ENCODE results near the gene OR2M2.

Gene OR2M2

DNA sequence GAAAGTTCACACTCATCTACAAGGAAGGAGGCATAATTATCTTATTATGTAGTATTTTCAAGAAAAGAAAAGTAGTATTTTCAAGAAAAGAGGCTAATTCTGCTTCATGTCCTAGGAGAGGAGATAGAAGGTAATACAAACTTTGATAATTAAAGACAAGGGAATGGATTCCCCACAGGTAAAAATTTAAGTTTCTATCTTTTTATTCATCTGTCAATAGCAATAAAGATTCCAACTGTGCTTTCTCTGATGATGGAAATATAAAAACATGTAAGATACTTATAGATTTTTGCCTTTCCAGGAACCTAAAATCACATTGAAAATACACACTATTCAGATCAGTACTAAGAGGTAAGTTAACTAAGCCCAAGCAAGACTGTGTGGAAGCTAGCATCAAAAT, at the start of gene OR2M2:
Gene OR2M2, plus strand, starts transcription at position 301 of the 400 bp plus-strand sequence. CDS start 5,165 bp downstream, outside the sequence.
- Mint-ChIP-seq H3K27ac (no peak within 1 kb of the TSS), H3K4me1 (ENCODE audit: low read depth) (no peaks in the 10 kb centered on the region), H3K27me3 (ENCODE audit: low read depth) (no peaks in the 10 kb centered on the region), H3K4me3 (no peak within 1 kb of the TSS), H3K36me3 (ENCODE audit: low read depth) (no peaks in the 10 kb centered on the region), H3K9me3 (no peaks in the 10 kb centered on the region)

DNA sequence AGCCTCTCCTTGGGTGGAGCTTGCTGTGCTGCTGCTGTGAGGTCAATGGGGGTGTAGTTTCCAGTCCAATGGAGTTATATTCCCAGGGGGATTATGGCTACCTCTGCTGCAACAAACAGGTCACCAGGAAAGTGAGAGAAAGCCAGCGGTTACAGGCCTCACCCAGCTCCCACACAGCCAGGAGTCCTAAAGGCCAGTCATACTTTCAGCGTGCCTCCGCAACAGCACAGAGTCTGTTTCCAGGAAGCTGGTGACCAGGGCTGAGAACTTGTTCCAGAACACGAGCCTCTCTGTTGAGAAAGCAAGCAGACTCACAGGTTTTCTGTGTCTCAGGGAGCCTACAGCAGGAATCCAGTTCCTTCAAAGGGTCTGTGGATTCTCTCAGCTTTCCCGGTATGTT, 47.0 kb upstream of the OR2M2 start:
- H3K27me3 Mint-ChIP-seq (ENCODE audit: low read depth) = no peaks in the 10 kb centered on the region
- H3K9me3 Mint-ChIP-seq = peaks cover 36% of the 10 kb centered on the region
- H3K27ac Mint-ChIP-seq = no peak overlapping the region
- no peaks in the 10 kb centered on the region for H3K36me3 Mint-ChIP-seq (ENCODE audit: low read depth)
- no peak overlapping the region for H3K4me3 Mint-ChIP-seq
- H3K4me1 Mint-ChIP-seq (ENCODE audit: low read depth) = no peaks in the 10 kb centered on the region

DNA sequence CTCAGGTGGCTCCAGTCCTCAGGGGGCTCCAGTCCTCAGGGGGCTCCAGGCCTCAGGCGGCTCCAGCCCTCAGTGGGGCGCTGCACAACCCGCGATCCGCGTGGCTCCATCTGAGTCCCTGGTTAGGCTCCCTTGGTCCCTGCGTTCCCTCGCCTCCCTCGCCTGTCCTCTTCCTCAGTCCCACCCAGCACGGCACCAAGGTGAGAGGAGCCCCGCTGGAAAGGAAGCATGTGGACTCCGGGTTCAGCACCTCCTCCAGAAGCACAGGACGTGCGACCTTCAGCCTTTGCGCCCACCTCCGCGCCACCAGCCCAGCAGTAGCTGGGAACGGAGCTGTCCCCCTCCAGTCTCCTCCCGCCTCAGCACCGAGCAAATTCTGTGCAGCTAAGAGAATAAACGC, 37.8 kb upstream of the OR2M2 start:
- Mint-ChIP-seq H3K36me3 (ENCODE audit: low read depth) (no peaks in the 10 kb centered on the region), H3K27ac (no peak overlapping the region), H3K9me3 (peaks cover 12% of the 10 kb centered on the region), H3K4me1 (ENCODE audit: low read depth) (no peaks in the 10 kb centered on the region), H3K4me3 (no peak overlapping the region), H3K27me3 (ENCODE audit: low read depth) (no peaks in the 10 kb centered on the region)

DNA sequence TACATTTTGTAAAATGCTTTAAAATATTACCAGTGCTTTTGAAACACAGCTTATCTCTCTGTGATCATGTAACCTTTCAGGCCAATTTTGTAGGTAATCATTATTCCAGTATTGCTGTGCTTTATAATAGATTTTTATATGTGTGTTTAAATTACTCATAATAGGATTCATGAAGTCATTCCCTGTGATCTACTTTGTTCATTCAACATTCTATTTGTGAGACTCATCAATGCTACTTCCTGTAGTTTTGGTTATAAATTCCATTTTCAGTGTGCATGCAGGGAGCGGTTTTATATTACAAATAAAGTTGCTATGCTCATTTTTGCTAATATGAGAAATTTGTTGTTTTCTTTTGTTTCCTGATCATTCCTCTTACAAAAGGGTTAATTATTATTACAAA, 33.8 kb upstream of the OR2M2 start:
- Mint-ChIP-seq H3K36me3 (ENCODE audit: low read depth) (no peaks in the 10 kb centered on the region), H3K4me1 (ENCODE audit: low read depth) (no peaks in the 10 kb centered on the region), H3K27me3 (ENCODE audit: low read depth) (no peaks in the 10 kb centered on the region), H3K4me3 (no peak overlapping the region), H3K9me3 (peaks cover 7% of the 10 kb centered on the region), H3K27ac (no peak overlapping the region)

- Mint-ChIP-seq H3K36me3 (ENCODE audit: low read depth) (no peaks in the 10 kb centered on the region), H3K27ac (no peak overlapping the region), H3K4me1 (ENCODE audit: low read depth) (no peaks in the 10 kb centered on the region), H3K4me3 (no peak overlapping the region), H3K27me3 (ENCODE audit: low read depth) (no peaks in the 10 kb centered on the region), H3K9me3 (peaks cover 9% of the 10 kb centered on the region)
These were observed 31.3 kb upstream of the OR2M2 start for GRCh38 chr1:248143311-248143710.

- no peak within 1 kb of the TSS for H3K27ac Mint-ChIP-seq
- H3K4me1 Mint-ChIP-seq (ENCODE audit: low read depth) = no peaks in the 10 kb centered on the region
- H3K9me3 Mint-ChIP-seq = peaks cover 16% of the 10 kb centered on the region
- H3K36me3 Mint-ChIP-seq (ENCODE audit: low read depth) = no peaks in the 10 kb centered on the region
- H3K4me3 Mint-ChIP-seq = no peak within 1 kb of the TSS
- H3K27me3 Mint-ChIP-seq (ENCODE audit: low read depth) = no peaks in the 10 kb centered on the region
These were observed 30.0 kb upstream of the OR2M2 start, which contains the start of gene OR2M5 for GRCh38 chr1:248144513-248145198. TSS of gene OR2M5 (plus strand) at chr1:248145148. CDS start at chr1:248145148, 0 bp downstream.

DNA sequence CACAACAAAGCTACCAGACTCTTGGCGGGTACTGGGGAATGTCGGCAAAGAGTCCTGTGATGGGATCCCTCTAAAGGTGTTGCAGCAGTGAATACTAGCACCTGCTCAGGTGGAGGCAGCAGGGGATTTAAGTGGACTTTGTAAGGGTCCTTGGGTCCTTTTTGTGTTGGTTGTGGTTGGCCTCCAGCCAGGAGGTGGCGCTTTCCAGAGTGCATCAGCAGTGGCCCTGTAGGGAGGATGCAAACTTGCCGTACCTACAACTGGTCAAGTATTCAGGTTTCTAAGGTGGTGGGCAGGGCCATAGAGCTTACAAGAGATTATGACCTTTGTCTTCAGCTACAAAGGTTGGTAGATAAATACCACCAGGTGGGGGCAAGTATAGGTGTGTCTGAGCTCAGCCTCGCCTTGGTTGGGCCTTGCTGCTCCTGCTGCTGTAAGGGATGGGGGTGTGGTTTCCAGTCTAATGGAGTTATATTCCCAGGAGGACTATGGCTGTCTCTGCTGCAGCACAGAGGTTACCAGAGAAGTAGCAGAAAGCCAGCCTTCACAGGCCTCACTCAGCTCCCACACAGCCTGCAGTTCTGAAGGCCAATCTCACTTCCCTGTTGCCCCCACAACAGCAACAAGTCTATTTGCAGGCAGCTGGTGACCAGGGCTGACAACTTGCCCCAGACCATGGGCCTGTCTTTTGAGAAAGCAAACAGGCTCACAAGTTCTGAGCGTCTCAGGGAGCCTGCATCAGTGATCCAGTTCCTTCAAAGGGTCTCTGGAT, 22.4 kb upstream of the OR2M2 start:
- Mint-ChIP-seq H3K4me3 (no peak overlapping the region), H3K27ac (no peak overlapping the region), H3K36me3 (ENCODE audit: low read depth) (no peaks in the 10 kb centered on the region), H3K9me3 (peaks cover 15% of the 10 kb centered on the region), H3K27me3 (ENCODE audit: low read depth) (no peaks in the 10 kb centered on the region), H3K4me1 (ENCODE audit: low read depth) (no peaks in the 10 kb centered on the region)

DNA sequence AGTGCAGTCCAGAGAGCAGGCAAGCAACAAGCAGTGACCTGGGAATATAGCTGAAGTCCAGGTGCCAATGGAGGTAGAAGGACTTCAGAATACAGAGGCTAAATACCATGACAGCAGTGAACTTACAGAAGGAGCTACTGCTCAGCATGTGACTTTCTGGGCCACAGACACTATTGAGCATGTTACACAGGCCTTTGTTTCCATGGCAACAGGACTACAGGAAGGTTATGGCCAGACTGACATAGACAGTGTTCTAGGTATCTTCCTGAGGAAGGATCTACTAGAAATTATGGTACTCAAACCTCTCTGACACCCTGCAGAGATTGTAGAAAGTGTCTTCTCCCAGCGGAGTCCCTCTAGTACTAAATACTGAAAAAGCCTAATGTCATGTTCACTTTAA, 18.7 kb upstream of the OR2M2 start:
- no peak overlapping the region for H3K4me3 Mint-ChIP-seq
- no peaks in the 10 kb centered on the region for H3K36me3 Mint-ChIP-seq (ENCODE audit: low read depth)
- H3K4me1 Mint-ChIP-seq (ENCODE audit: low read depth) = no peaks in the 10 kb centered on the region
- no peaks in the 10 kb centered on the region for H3K27me3 Mint-ChIP-seq (ENCODE audit: low read depth)
- H3K9me3 Mint-ChIP-seq = peaks cover 6% of the 10 kb centered on the region
- no peak overlapping the region for H3K27ac Mint-ChIP-seq

GRCh38 chr1:248158758-248159157, 15.9 kb upstream of the OR2M2 start:
- Mint-ChIP-seq H3K27ac (no peak overlapping the region), H3K4me3 (no peak overlapping the region), H3K4me1 (ENCODE audit: low read depth) (no peaks in the 10 kb centered on the region), H3K36me3 (ENCODE audit: low read depth) (no peaks in the 10 kb centered on the region), H3K27me3 (ENCODE audit: low read depth) (no peaks in the 10 kb centered on the region), H3K9me3 (no peaks in the 10 kb centered on the region)

DNA sequence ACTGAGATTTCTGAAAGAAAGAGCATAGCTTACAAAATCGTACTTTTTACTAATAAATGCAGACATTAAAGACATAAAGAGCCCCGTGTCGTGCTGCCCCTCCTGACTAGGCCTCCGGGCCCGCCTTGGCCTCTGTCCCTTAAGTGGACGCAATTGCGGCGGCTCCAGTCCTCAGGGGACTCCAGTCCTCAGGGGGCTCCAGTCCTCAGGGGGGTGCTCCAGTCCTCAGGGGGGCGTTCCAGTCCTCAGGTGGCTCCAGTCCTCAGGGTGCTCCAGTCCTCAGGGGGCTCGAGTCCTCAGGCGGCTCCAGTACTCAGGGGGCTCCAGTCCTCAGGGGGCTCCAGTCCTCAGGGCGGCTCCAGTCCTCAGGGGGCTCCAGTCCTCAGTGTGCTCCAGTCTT, 10.6 kb upstream of the OR2M2 start:
- H3K27me3 Mint-ChIP-seq (ENCODE audit: low read depth) = no peaks in the 10 kb centered on the region
- H3K4me1 Mint-ChIP-seq (ENCODE audit: low read depth) = no peaks in the 10 kb centered on the region
- H3K4me3 Mint-ChIP-seq = no peak overlapping the region
- H3K27ac Mint-ChIP-seq = no peak overlapping the region
- no peaks in the 10 kb centered on the region for H3K36me3 Mint-ChIP-seq (ENCODE audit: low read depth)
- peaks cover 5% of the 10 kb centered on the region for H3K9me3 Mint-ChIP-seq

- H3K4me3 Mint-ChIP-seq = no peak overlapping the region
- H3K9me3 Mint-ChIP-seq = peaks cover 5% of the 10 kb centered on the region
- H3K4me1 Mint-ChIP-seq (ENCODE audit: low read depth) = no peaks in the 10 kb centered on the region
- no peaks in the 10 kb centered on the region for H3K27me3 Mint-ChIP-seq (ENCODE audit: low read depth)
- no peak overlapping the region for H3K27ac Mint-ChIP-seq
- H3K36me3 Mint-ChIP-seq (ENCODE audit: low read depth) = no peaks in the 10 kb centered on the region
These were observed 9.4 kb upstream of the OR2M2 start for GRCh38 chr1:248165186-248165585.

GRCh38 chr1:248183996-248184395, 9.4 kb downstream of the OR2M2 start:
- Mint-ChIP-seq H3K36me3 (ENCODE audit: low read depth) (no peaks in the 10 kb centered on the region), H3K9me3 (peaks cover 3% of the 10 kb centered on the region), H3K27ac (no peak overlapping the region), H3K4me3 (no peak overlapping the region), H3K4me1 (ENCODE audit: low read depth) (no peaks in the 10 kb centered on the region), H3K27me3 (ENCODE audit: low read depth) (no peaks in the 10 kb centered on the region)

GRCh38 chr1:248187363-248187762, 12.7 kb downstream of the OR2M2 start:
- no peaks in the 10 kb centered on the region for H3K36me3 Mint-ChIP-seq (ENCODE audit: low read depth)
- no peak overlapping the region for H3K4me3 Mint-ChIP-seq
- peaks cover 8% of the 10 kb centered on the region for H3K9me3 Mint-ChIP-seq
- H3K27ac Mint-ChIP-seq = no peak overlapping the region
- H3K27me3 Mint-ChIP-seq (ENCODE audit: low read depth) = no peaks in the 10 kb centered on the region
- no peaks in the 10 kb centered on the region for H3K4me1 Mint-ChIP-seq (ENCODE audit: low read depth)

GRCh38 chr1:248189026-248189425, 14.4 kb downstream of the OR2M2 start:
- H3K4me3 Mint-ChIP-seq = no peak overlapping the region
- H3K27ac Mint-ChIP-seq = no peak overlapping the region
- no peaks in the 10 kb centered on the region for H3K36me3 Mint-ChIP-seq (ENCODE audit: low read depth)
- no peaks in the 10 kb centered on the region for H3K4me1 Mint-ChIP-seq (ENCODE audit: low read depth)
- no peaks in the 10 kb centered on the region for H3K27me3 Mint-ChIP-seq (ENCODE audit: low read depth)
- H3K9me3 Mint-ChIP-seq = peaks cover 11% of the 10 kb centered on the region

GRCh38 chr1:248194117-248194516, 19.5 kb downstream of the OR2M2 start:
- Mint-ChIP-seq H3K9me3 (peaks cover 11% of the 10 kb centered on the region), H3K4me3 (no peak overlapping the region), H3K27ac (no peak overlapping the region), H3K36me3 (ENCODE audit: low read depth) (no peaks in the 10 kb centered on the region), H3K27me3 (ENCODE audit: low read depth) (no peaks in the 10 kb centered on the region), H3K4me1 (ENCODE audit: low read depth) (no peaks in the 10 kb centered on the region)
